Breast epithelium (tissue), 3 donors: ENCODE data around the gene MRFAP1L1.

Experiments
- POLR2A ChIP-seq: fragments of 450-650 bp; IDR thresholded peaks from one replicate; pipeline ENCODE4 v1.6.1; 2016; ENCODE audit warnings: antibody characterized with exemption, mild to moderate bottlenecking, moderate library complexity
- POLR2AphosphoS5 ChIP-seq, 3 donors: sonication (generic); formaldehyde crosslinking; IDR thresholded peaks; one replicate each; pipeline ENCODE4 v1.6.1; 2017; ENCODE audit warnings: antibody characterized with exemption in 3 of 3
- TF ChIP-seq, protein P1 (sequence below), 3 donors: fragments of 450-650 bp; IDR thresholded peaks; one replicate each; pipeline ENCODE4 v1.5.1; 2016 to 2017; ENCODE audit warnings: antibody characterized with exemption in 3 of 3, mild to moderate bottlenecking in 3 of 3, moderate library complexity in 3 of 3

DNA sequence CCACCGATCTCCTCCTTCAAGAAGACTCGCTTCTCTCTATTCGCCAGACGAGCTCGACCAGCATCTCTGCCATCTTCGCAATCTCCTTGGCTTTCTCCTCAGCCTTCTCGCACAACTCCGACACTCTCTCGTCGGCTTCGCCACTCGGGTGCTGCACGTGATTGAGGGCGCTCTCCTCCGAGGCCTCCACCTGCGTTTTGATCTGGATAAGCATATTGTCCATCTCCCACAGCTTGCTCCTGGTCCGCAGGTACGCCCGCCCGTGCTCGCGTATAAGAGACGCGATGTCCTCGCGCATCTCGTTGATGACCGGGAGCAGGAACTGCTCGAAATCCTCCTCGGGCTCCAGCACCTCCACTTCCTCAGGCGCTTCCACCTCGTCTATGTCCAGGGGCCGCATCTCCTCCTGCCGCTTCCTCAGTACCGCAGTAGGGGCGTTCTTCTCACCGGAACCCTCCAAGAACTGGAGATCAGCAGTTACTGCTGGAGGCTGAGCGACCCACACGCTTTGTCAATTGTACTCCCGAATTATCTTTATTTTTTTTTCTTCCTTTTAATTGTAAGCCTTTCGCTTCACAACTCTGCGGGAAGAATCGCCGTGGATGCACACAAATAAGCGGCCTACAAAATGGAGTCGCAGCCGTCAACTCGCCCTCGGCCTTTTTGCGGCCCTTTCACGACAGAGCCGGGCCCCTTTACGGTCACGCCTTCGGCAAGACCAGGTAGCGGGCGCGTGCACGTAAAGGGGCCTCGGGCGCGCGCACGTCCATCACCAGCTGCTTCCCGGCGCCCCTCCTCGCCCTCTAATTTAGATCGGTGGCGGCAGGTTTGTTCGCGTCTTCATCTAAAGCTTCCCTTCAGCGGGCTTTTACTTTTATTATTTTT is at the start of gene MRFAP1L1:
- TF ChIP-seq, protein P1, sequence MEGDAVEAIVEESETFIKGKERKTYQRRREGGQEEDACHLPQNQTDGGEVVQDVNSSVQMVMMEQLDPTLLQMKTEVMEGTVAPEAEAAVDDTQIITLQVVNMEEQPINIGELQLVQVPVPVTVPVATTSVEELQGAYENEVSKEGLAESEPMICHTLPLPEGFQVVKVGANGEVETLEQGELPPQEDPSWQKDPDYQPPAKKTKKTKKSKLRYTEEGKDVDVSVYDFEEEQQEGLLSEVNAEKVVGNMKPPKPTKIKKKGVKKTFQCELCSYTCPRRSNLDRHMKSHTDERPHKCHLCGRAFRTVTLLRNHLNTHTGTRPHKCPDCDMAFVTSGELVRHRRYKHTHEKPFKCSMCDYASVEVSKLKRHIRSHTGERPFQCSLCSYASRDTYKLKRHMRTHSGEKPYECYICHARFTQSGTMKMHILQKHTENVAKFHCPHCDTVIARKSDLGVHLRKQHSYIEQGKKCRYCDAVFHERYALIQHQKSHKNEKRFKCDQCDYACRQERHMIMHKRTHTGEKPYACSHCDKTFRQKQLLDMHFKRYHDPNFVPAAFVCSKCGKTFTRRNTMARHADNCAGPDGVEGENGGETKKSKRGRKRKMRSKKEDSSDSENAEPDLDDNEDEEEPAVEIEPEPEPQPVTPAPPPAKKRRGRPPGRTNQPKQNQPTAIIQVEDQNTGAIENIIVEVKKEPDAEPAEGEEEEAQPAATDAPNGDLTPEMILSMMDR (IDR thresholded peaks at IDR 0.05): no peak
- TF ChIP-seq POLR2A (peak; percentile 64), POLR2AphosphoS5 (IDR thresholded peaks at IDR 0.05) (peak; percentile 61 to 90 (median 69))
